Loucy (cell line): Measurements from ENCODE around the gene IL6R.

Experiments used
- H2AFZ ChIP-seq: fragments of 200-600 bp; sonication (generic); 2 replicates; pipeline ENCODE4 v1.6.0; 2016; ENCODE audit warnings: antibody characterized with exemption, mild to moderate bottlenecking, low read length, moderate library complexity
- H3F3A ChIP-seq: fragments of 200-600 bp; 2 replicates; pipeline ENCODE4 v1.6.0; 2016; ENCODE audit warnings: antibody characterized with exemption, low read depth, mild to moderate bottlenecking
- H3K27me3 ChIP-seq: fragments of 200-600 bp; sonication (generic); 2 replicates; pipeline ENCODE4 v1.6.1; 2014; ENCODE audit warnings: low read length, mild to moderate bottlenecking; ENCODE audit not compliant: insufficient read depth, poor library complexity, severe bottlenecking
- H3K36me3 ChIP-seq: fragments of 200-600 bp; sonication (generic); 2 replicates; pipeline ENCODE4 v1.6.1; 2016; ENCODE audit warnings: low read length; ENCODE audit not compliant: insufficient read depth
- H3K4me1 ChIP-seq: fragments of 200-600 bp; sonication (generic); 2 replicates; pipeline ENCODE4 v1.5.1; 2014; ENCODE audit warnings: low read length, mild to moderate bottlenecking; ENCODE audit not compliant: insufficient read depth, poor library complexity, severe bottlenecking
- H3K4me2 ChIP-seq: fragments of 200-600 bp; sonication (generic); 2 replicates; pipeline ENCODE4 v1.6.0; 2014; ENCODE audit warnings: antibody characterized with exemption, low read length, low read depth, mild to moderate bottlenecking; ENCODE audit not compliant: poor library complexity, severe bottlenecking
- H3K4me3 ChIP-seq: fragments of 200-600 bp; sonication (generic); 2 replicates; pipeline ENCODE4 v1.5.1; 2014; ENCODE audit warnings: low read length, mild to moderate bottlenecking, mixed read lengths; ENCODE audit not compliant: poor library complexity, severe bottlenecking
- H3K79me2 ChIP-seq: fragments of 200-600 bp; sonication (generic); 2 replicates; pipeline ENCODE4 v1.6.1; 2014; ENCODE audit warnings: low read length; ENCODE audit not compliant: insufficient read depth
- H3K9ac ChIP-seq: fragments of 200-600 bp; sonication (generic); 2 replicates; pipeline ENCODE4 v1.6.0; 2014; ENCODE audit warnings: mild to moderate bottlenecking, low read depth, low read length, moderate library complexity; ENCODE audit not compliant: poor library complexity, severe bottlenecking
- H3K9me2 ChIP-seq: fragments of 200-600 bp; sonication (generic); replicated peaks from 2 replicates; pipeline ENCODE4 v1.6.1; 2016; ENCODE audit warnings: low read depth, low read length, mixed read lengths
- H3K9me3 ChIP-seq: fragments of 200-600 bp; sonication (generic); 2 replicates; pipeline ENCODE4 v1.6.1; 2014; ENCODE audit warnings: mild to moderate bottlenecking, antibody characterized with exemption, low read length, low read depth; ENCODE audit not compliant: insufficient read depth
- H4K20me1 ChIP-seq: fragments of 200-600 bp; sonication (generic); 2 replicates; pipeline ENCODE4 v1.6.0; 2014; ENCODE audit warnings: antibody characterized with exemption, low read length, mild to moderate bottlenecking; ENCODE audit not compliant: insufficient read depth, poor library complexity, severe bottlenecking
- CTCF ChIP-seq: fragments of 200-600 bp; sonication (generic); conservative IDR thresholded peaks from 2 replicates; pipeline ENCODE4 v1.5.1; 2014; ENCODE audit warnings: mild to moderate bottlenecking, antibody characterized with exemption, low read length
- EZH2phosphoT487 ChIP-seq: fragments of 200-600 bp; IDR thresholded peaks from 2 replicates; pipeline ENCODE4 v1.6.1; 2018; ENCODE audit warnings: antibody characterized with exemption, mild to moderate bottlenecking, moderate library complexity, borderline replicate concordance

Gene IL6R

GRCh38 chr1:154436433-154436832, 31.3 kb downstream of the IL6R start:
- Histone ChIP-seq H3F3A (no peaks in the 10 kb centered on the region), H3K27me3 (no peaks in the 10 kb centered on the region), H3K36me3 (no peaks in the 10 kb centered on the region), H2AFZ (no peak overlapping the region), H4K20me1 (no peaks in the 10 kb centered on the region), H3K9me2 (no peaks in the 10 kb centered on the region), H3K4me2 (no peak overlapping the region), H3K9me3 (no peaks in the 10 kb centered on the region), H3K9ac (no peak overlapping the region), H3K79me2 (no peaks in the 10 kb centered on the region), H3K4me1 (peaks cover 18% of the 10 kb centered on the region), H3K4me3 (no peak overlapping the region)
- TF ChIP-seq CTCF (no peak), EZH2phosphoT487 (no peak)

- H3K4me1 ChIP-seq = peaks cover 6% of the 10 kb centered on the region
- no peaks in the 10 kb centered on the region for H3K79me2 ChIP-seq
- no peaks in the 10 kb centered on the region for H3K9me2 ChIP-seq
- no peaks in the 10 kb centered on the region for H3K9me3 ChIP-seq
- no peak for TF ChIP-seq EZH2phosphoT487
- TF ChIP-seq CTCF = no peak
- no peak overlapping the region for H3K9ac ChIP-seq
- H3K4me2 ChIP-seq = no peak overlapping the region
- H3F3A ChIP-seq = no peaks in the 10 kb centered on the region
- no peak overlapping the region for H3K4me3 ChIP-seq
- H2AFZ ChIP-seq = no peak overlapping the region
- H3K27me3 ChIP-seq = no peaks in the 10 kb centered on the region
- H4K20me1 ChIP-seq = no peaks in the 10 kb centered on the region
- H3K36me3 ChIP-seq = no peaks in the 10 kb centered on the region
These were observed 35.1 kb downstream of the IL6R start for GRCh38 chr1:154440036-154440804.

- peaks cover 13% of the 10 kb centered on the region for H3K4me1 ChIP-seq
- H3K4me3 ChIP-seq = no peak overlapping the region
- no peaks in the 10 kb centered on the region for H3K9me3 ChIP-seq
- no peaks in the 10 kb centered on the region for H3K36me3 ChIP-seq
- H3K79me2 ChIP-seq = no peaks in the 10 kb centered on the region
- H4K20me1 ChIP-seq = no peaks in the 10 kb centered on the region
- H3K4me2 ChIP-seq = no peak overlapping the region
- H3K27me3 ChIP-seq = no peaks in the 10 kb centered on the region
- H3K9me2 ChIP-seq = no peaks in the 10 kb centered on the region
- H3K9ac ChIP-seq = no peak overlapping the region
- no peaks in the 10 kb centered on the region for H3F3A ChIP-seq
- H2AFZ ChIP-seq = no peak overlapping the region
- no peak for TF ChIP-seq CTCF
- TF ChIP-seq EZH2phosphoT487 = no peak
These were observed 36.2 kb downstream of the IL6R start for GRCh38 chr1:154441241-154441888.
